Activated B cell treated with CpG ODN at 0.5 μM for 24 hours (primary cell): ENCODE data around the gene GNB4. TPM values are rescaled to one million over a fixed set of nuclear protein-coding genes. Genes with fewer than 3 reads are reported as not detected.
A peak's percentile ranks its signal among the peaks of the same experiment; 100 is the strongest.

Source experiments
- ATAC-seq: fragments of 200-7000 bp; cut with Tn5 transposase; one replicate; pipeline ENCODE4 v1.10.0; 2021; ENCODE audit warnings: low read depth, mild to moderate bottlenecking, moderate library complexity
- CTCF ChIA-PET: fragments of 350-600 bp; sonication (Branson Sonifier 250); formaldehyde crosslinking; loops from one replicate; lab custom pipeline; 2021; ENCODE audit warnings: antibody characterized with exemption; lab: Charles Lee
- POLR2A ChIA-PET: fragments of 350-600 bp; sonication (Branson Sonifier 250); formaldehyde crosslinking; loops from one replicate; lab custom pipeline; 2021; ENCODE audit warnings: antibody characterized with exemption; lab: Charles Lee
- DNase-seq: peaks from one replicate; pipeline ENCODE4 v3.0.0; 2022
- H3K27ac Mint-ChIP-seq: one replicate; pipeline ENCODE4 v1.8.0; 2020; ENCODE audit warnings: mixed read lengths
- H3K27me3 Mint-ChIP-seq: one replicate; pipeline ENCODE4 v1.8.0; 2021; ENCODE audit warnings: mixed read lengths
- H3K36me3 Mint-ChIP-seq: one replicate; pipeline ENCODE4 v1.8.0; 2021; ENCODE audit warnings: low read depth, mixed read lengths
- H3K4me1 Mint-ChIP-seq: one replicate; pipeline ENCODE4 v1.8.0; 2021; ENCODE audit warnings: mixed read lengths
- H3K4me3 Mint-ChIP-seq: one replicate; pipeline ENCODE4 v1.8.0; 2020; ENCODE audit warnings: mild to moderate bottlenecking, mixed read lengths
- H3K9me3 Mint-ChIP-seq: one replicate; pipeline ENCODE4 v1.8.0; 2020; ENCODE audit warnings: mixed read lengths
- CTCF ChIP-seq: fragments of 200-600 bp; IDR thresholded peaks from one replicate; pipeline ENCODE4 v1.8.0; 2022; ENCODE audit warnings: antibody characterized with exemption, mild to moderate bottlenecking
- intact Hi-C: fragments of 100-400 bp; cut with micrococcal nuclease; formaldehyde crosslinking; loops from one replicate; pipeline ENCODE4 v1.15.1; 2024
- total RNA-seq: library from RNA; stranded (reverse); gene quantifications from 2 replicates; pipeline ENCODE4 v1.2.3, GENCODE V29; 2022

Gene GNB4
- total RNA-seq, 1 donor from 2014 or later, result 22.7 TPM

GRCh38 chr3:179447251-179447650 is 4.0 kb downstream of the GNB4 start:
- Mint-ChIP-seq H3K9me3 (no peaks in the 10 kb centered on the region), H3K27me3 (no peaks in the 10 kb centered on the region), H3K36me3 (peaks cover 20% of the 10 kb centered on the region), H3K4me3 (no peak overlapping the region), H3K27ac (no peak overlapping the region), H3K4me1 (peaks cover 38% of the 10 kb centered on the region)
- intact Hi-C loops, result no loop called here
- ATAC-seq (no peak), DNase-seq (no peak)
- ChIA-PET CTCF (interaction anchor here (0.7 to 1.4 kb wide), 3 partner anchors 15 to 114 kb away, joined by 3 to 5 read pairs (median 4); no protein-coding TSS in a partner anchor), POLR2A (no interaction called here)
- no peak for TF ChIP-seq CTCF

GRCh38 chr3:179446501-179446900 is 4.8 kb downstream of the GNB4 start:
- ChIA-PET POLR2A (no interaction called here), CTCF (interaction anchor here (0.7 to 1.4 kb wide), 3 partner anchors 14 to 114 kb away, joined by 3 to 5 read pairs (median 4); no protein-coding TSS in a partner anchor)
- no peaks in the 10 kb centered on the region for H3K9me3 Mint-ChIP-seq
- H3K27ac Mint-ChIP-seq, result no peak overlapping the region
- intact Hi-C loops, result no loop called here
- peaks cover 31% of the 10 kb centered on the region for H3K4me1 Mint-ChIP-seq
- H3K4me3 Mint-ChIP-seq, result no peak overlapping the region
- no peak for TF ChIP-seq CTCF
- ATAC-seq, result no peak
- DNase-seq, result no peak
- peaks cover 19% of the 10 kb centered on the region for H3K36me3 Mint-ChIP-seq
- no peaks in the 10 kb centered on the region for H3K27me3 Mint-ChIP-seq

- intact Hi-C loops, result loop anchor here (1.0 to 10.0 kb wide), 7 partner anchors 10 to 364 kb away; partner anchors contain the start of genes ACTL6A, GNB4, USP13 and ZMAT3
- CTCF ChIA-PET, result no interaction called here
- DNase-seq (peak; percentile 41), ATAC-seq (peak; percentile 96)
- POLR2A ChIA-PET, result interaction anchor here (1.0 to 2.1 kb wide), 3 partner anchors 9 to 115 kb away, joined by 3 to 8 read pairs (median 7); partner anchors contain the start of gene GNB4
- Mint-ChIP-seq H3K27me3 (no peaks in the 10 kb centered on the region), H3K4me1 (peaks cover 51% of the 10 kb centered on the region), H3K4me3 (peak overlapping the region; percentile 71), H3K9me3 (no peaks in the 10 kb centered on the region), H3K27ac (peak overlapping the region; percentile 92), H3K36me3 (peaks cover 2% of the 10 kb centered on the region)
- no peak for TF ChIP-seq CTCF
These were observed 12.4 kb downstream of the GNB4 start for GRCh38 chr3:179438841-179439240.

GRCh38 chr3:179436517-179436916 is 14.8 kb downstream of the GNB4 start:
- H3K36me3 Mint-ChIP-seq, result no peaks in the 10 kb centered on the region
- ChIA-PET CTCF (no interaction called here), POLR2A (no interaction called here)
- H3K27ac Mint-ChIP-seq, result peak overlapping the region; percentile 69
- H3K4me1 Mint-ChIP-seq, result peaks cover 74% of the 10 kb centered on the region
- H3K4me3 Mint-ChIP-seq, result no peak overlapping the region
- H3K27me3 Mint-ChIP-seq, result no peaks in the 10 kb centered on the region
- no peaks in the 10 kb centered on the region for H3K9me3 Mint-ChIP-seq
- no peak for DNase-seq
- no peak for ATAC-seq
- intact Hi-C loops, result loop anchor here (5.0 to 10.0 kb wide), 2 partner anchors 216 to 362 kb away; partner anchors contain the start of genes USP13 and ZMAT3
- no peak for TF ChIP-seq CTCF

GRCh38 chr3:179432451-179432850 is 18.8 kb downstream of the GNB4 start:
- no peak for TF ChIP-seq CTCF
- peaks cover 5% of the 10 kb centered on the region for H3K36me3 Mint-ChIP-seq
- POLR2A ChIA-PET, result interaction anchor here (1.0 to 1.2 kb wide), 3 partner anchors 19 to 84 kb away, joined by 3 to 6 read pairs (median 3); partner anchors contain the start of gene GNB4
- no peak for DNase-seq
- CTCF ChIA-PET, result interaction anchor here (1.4 kb wide), 1 partner anchor 14 kb away, joined by 4 read pairs; no protein-coding TSS in a partner anchor
- peak overlapping the region; percentile 44 for H3K4me3 Mint-ChIP-seq
- H3K9me3 Mint-ChIP-seq, result no peaks in the 10 kb centered on the region
- intact Hi-C loops, result loop anchor here (2.0 to 10.0 kb wide), 3 partner anchors 18 to 358 kb away; partner anchors contain the start of genes GNB4, ZMAT3 and ZNF639
- ATAC-seq, result no peak
- H3K4me1 Mint-ChIP-seq, result peaks cover 63% of the 10 kb centered on the region
- H3K27me3 Mint-ChIP-seq, result no peaks in the 10 kb centered on the region
- peak overlapping the region; percentile 75 for H3K27ac Mint-ChIP-seq
